Neuronal stem cell (in vitro differentiated cells): ENCODE data around the gene PPIH.
"Not testable (repeated sequence)": the region's sequence is repeated elsewhere in the genome, so short reads cannot be mapped to it uniquely, and the experiment has no call there.

Source experiments
- DNase-seq: peaks from one replicate; pipeline ENCODE4 v3.0.0-alpha.2; 2013; ENCODE audit warnings: low spot score
- H2AFZ ChIP-seq: one replicate; pipeline ENCODE4 v1.6.1; 2013; ENCODE audit warnings: mild to moderate bottlenecking, low read length, inconsistent platforms
- H2AK5ac ChIP-seq: 2 replicates; pipeline ENCODE4 v1.6.1; 2013; ENCODE audit warnings: low read depth, mild to moderate bottlenecking, inconsistent platforms, low read length, moderate library complexity, mixed read lengths
- H2BK120ac ChIP-seq: 2 replicates; pipeline ENCODE4 v1.6.1; 2013; ENCODE audit warnings: low read depth, mild to moderate bottlenecking, inconsistent platforms, low read length, moderate library complexity, mixed read lengths
- H2BK12ac ChIP-seq: one replicate; pipeline ENCODE4 v1.6.1; 2013; ENCODE audit warnings: low read length, inconsistent platforms
- H2BK15ac ChIP-seq: 2 replicates; pipeline ENCODE4 v1.6.1; 2013; ENCODE audit warnings: mild to moderate bottlenecking, low read length, inconsistent platforms, mixed read lengths
- H2BK5ac ChIP-seq: one replicate; pipeline ENCODE4 v1.6.1; 2013; ENCODE audit warnings: inconsistent platforms, mild to moderate bottlenecking, low read length, moderate library complexity
- H3K14ac ChIP-seq: one replicate; pipeline ENCODE4 v1.6.1; 2013; ENCODE audit warnings: low read length, inconsistent platforms
- H3K18ac ChIP-seq: 2 replicates; pipeline ENCODE4 v1.6.1; 2013; ENCODE audit warnings: low read length, inconsistent platforms
- H3K23ac ChIP-seq: 2 replicates; pipeline ENCODE4 v1.6.1; 2013; ENCODE audit warnings: low read depth, mild to moderate bottlenecking, mixed read lengths, low read length, inconsistent platforms; ENCODE audit not compliant: poor library complexity
- H3K27ac ChIP-seq: replicated peaks from 3 replicates; pipeline ENCODE4 v1.5.1; 2013; ENCODE audit warnings: low read length, inconsistent platforms
- H3K27me3 ChIP-seq, 3 experiments: 2 replicates each; pipeline ENCODE4 v1.6.1; 2013; ENCODE audit warnings: low read length in 3 of 3, mild to moderate bottlenecking in 2 of 3, inconsistent platforms in 1 of 3, low read depth in 1 of 3, mixed read lengths in 1 of 3, moderate library complexity in 1 of 3; ENCODE audit not compliant: control insufficient read depth in 3 of 3, insufficient read depth in 3 of 3
- H3K36me3 ChIP-seq, 2 donors: replicated peaks in 1 of 2; 2 replicates each; pipeline ENCODE4 v1.6.1; 2013; ENCODE audit warnings: low read length in 2 of 2; ENCODE audit not compliant: control insufficient read depth in 2 of 2, insufficient read depth in 2 of 2
- H3K4ac ChIP-seq: 2 replicates; pipeline ENCODE4 v1.6.1; 2013; ENCODE audit warnings: inconsistent platforms, mild to moderate bottlenecking, low read length, moderate library complexity
- H3K4me1 ChIP-seq, 2 donors: 1 replicate in 1 of 2; 2 replicates in 1 of 2; pipeline ENCODE4 v1.6.1; 2013; ENCODE audit warnings: low read length in 2 of 2, low read depth in 1 of 2; ENCODE audit not compliant: control insufficient read depth in 2 of 2, insufficient read depth in 1 of 2
- H3K4me2 ChIP-seq: one replicate; pipeline ENCODE4 v1.6.1; 2013; ENCODE audit warnings: mild to moderate bottlenecking, low read length, inconsistent platforms; ENCODE audit not compliant: insufficient read depth, poor library complexity, severe bottlenecking
- H3K4me3 ChIP-seq, 2 donors: 2 replicates each; pipeline ENCODE4 v1.5.1; 2013; ENCODE audit warnings: low read length in 2 of 2, mild to moderate bottlenecking in 2 of 2, inconsistent platforms in 1 of 2, moderate library complexity in 1 of 2
- H3K79me1 ChIP-seq: one replicate; pipeline ENCODE4 v1.6.1; 2013; ENCODE audit warnings: low read depth, mild to moderate bottlenecking, inconsistent platforms, low read length, moderate library complexity
- H3K9ac ChIP-seq: one replicate; pipeline ENCODE4 v1.6.1; 2013; ENCODE audit warnings: mild to moderate bottlenecking, low read depth, low read length, inconsistent platforms; ENCODE audit not compliant: poor library complexity
- H3K9me3 ChIP-seq, 2 donors: replicated peaks in 1 of 2; 2 replicates each; pipeline versions ENCODE3 to v1.6.1; 2013; ENCODE audit warnings: low read length in 2 of 2, mild to moderate bottlenecking in 2 of 2, inconsistent platforms in 1 of 2, low read depth in 1 of 2, mixed read lengths in 1 of 2, moderate library complexity in 1 of 2; ENCODE audit not compliant: control insufficient read depth in 2 of 2, insufficient read depth in 1 of 2
- H4K8ac ChIP-seq: one replicate; pipeline ENCODE4 v1.6.1; 2013; ENCODE audit warnings: low read depth, mild to moderate bottlenecking, inconsistent platforms, low read length, moderate library complexity
- H4K91ac ChIP-seq: one replicate; pipeline ENCODE4 v1.6.1; 2013; ENCODE audit warnings: low read length, low read depth, mild to moderate bottlenecking, inconsistent platforms; ENCODE audit not compliant: poor library complexity
- WGBS, 2 donors: extraction: QIAGEN DNeasy Blood & Tissue Kit; methylation state at CpG; one replicate each; pipeline ENCODE4 v1.1.7; 2013; ENCODE audit warnings: missing lambda C conversion rate in 2 of 2, mixed read lengths in 1 of 2; ENCODE audit not compliant: insufficient read length in 2 of 2, insufficient replicate concordance in 1 of 2; ENCODE audit errors: extremely low coverage in 2 of 2; 5-methylcytosine and 5-hydroxymethylcytosine counted together

PPIH gene

DNA sequence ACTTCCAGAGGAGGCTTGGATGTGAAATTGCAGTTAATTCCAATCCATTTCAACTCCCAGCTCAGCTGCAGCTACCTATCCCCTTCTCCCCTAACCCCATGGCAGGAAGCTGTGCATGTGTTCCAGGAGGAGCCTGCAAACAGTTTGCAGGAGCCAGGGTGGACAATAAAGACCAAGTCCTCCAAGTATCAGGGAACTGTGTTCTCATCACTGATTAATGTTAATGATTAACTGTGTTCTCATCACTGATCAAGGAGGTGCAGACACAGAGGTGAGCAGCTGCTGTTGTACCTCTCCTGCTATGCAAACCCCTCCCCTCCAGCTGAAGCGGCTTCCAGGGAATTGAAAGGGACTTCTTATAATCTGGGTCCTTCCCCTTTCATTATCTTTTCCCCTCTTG, 62.6 kb downstream of the PPIH start:
- Histone ChIP-seq H3K27me3 (no peaks in the 10 kb centered on the region), H3K9me3 (peaks cover 0 to 2% of the 10 kb centered on the region in 2 donors), H2AK5ac (no peak overlapping the region), H3K14ac (no peak overlapping the region), H4K91ac (no peak overlapping the region), H3K18ac (no peak overlapping the region), H2BK15ac (no peak overlapping the region), H2AFZ (no peak overlapping the region), H3K27ac (no peak overlapping the region), H4K8ac (no peak overlapping the region), H2BK120ac (no peak overlapping the region), H2BK5ac (no peak overlapping the region), H3K9ac (no peak overlapping the region), H3K4me3 (no peak overlapping the region), H3K4me1 (no peaks in the 10 kb centered on the region), H3K4me2 (no peak overlapping the region), H3K36me3 (peaks cover 10 to 13% of the 10 kb centered on the region in 2 donors), H2BK12ac (no peak overlapping the region), H3K79me1 (no peaks in the 10 kb centered on the region), H3K4ac (no peak overlapping the region), H3K23ac (no peak overlapping the region)
- no peak for DNase-seq
- no CpG with 5 or more reads among the region's 1 CpG for WGBS, 2 donors

DNA sequence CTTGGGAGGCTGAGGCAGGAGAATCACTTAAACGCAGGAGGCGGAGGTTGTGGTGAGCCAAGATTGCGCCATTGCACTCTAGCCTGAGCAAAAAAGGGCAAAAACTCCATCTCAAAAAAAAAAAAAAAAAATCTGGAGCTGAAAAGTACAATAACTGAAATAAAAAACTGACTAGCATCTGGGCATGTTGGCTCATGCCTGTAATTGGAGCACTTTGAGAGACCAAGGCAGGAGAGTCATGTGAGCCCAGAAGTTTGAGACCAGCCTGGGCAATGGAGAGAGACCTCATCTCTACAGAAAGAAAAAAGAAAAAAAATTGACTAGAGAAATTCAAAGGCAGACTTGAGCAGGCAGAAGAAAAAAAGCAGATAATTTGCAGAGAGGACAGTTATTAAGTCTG, 63.7 kb downstream of the PPIH start:
- H4K8ac ChIP-seq, result no peak overlapping the region
- no peak overlapping the region for H4K91ac ChIP-seq
- H3K4ac ChIP-seq, result no peak overlapping the region
- no peak overlapping the region for H3K4me3 ChIP-seq
- H3K18ac ChIP-seq, result no peak overlapping the region
- H3K27ac ChIP-seq, result no peak overlapping the region
- H3K36me3 ChIP-seq, result peaks cover 6 to 9% of the 10 kb centered on the region in 2 donors
- no peak overlapping the region for H2BK12ac ChIP-seq
- H3K9me3 ChIP-seq, result peaks cover 0 to 2% of the 10 kb centered on the region in 2 donors
- H2BK5ac ChIP-seq, result no peak overlapping the region
- no peak overlapping the region for H3K14ac ChIP-seq
- no peak overlapping the region for H2BK120ac ChIP-seq
- no peak overlapping the region for H3K9ac ChIP-seq
- H3K79me1 ChIP-seq, result no peaks in the 10 kb centered on the region
- no peak overlapping the region for H3K4me2 ChIP-seq
- no peak overlapping the region for H2BK15ac ChIP-seq
- no peaks in the 10 kb centered on the region for H3K27me3 ChIP-seq
- WGBS, 2 donors, result no CpG with 5 or more reads among the region's 3 CpGs
- no peak overlapping the region for H3K23ac ChIP-seq
- no peaks in the 10 kb centered on the region for H3K4me1 ChIP-seq
- H2AFZ ChIP-seq, result no peak overlapping the region
- no peak for DNase-seq
- no peak overlapping the region for H2AK5ac ChIP-seq

DNA sequence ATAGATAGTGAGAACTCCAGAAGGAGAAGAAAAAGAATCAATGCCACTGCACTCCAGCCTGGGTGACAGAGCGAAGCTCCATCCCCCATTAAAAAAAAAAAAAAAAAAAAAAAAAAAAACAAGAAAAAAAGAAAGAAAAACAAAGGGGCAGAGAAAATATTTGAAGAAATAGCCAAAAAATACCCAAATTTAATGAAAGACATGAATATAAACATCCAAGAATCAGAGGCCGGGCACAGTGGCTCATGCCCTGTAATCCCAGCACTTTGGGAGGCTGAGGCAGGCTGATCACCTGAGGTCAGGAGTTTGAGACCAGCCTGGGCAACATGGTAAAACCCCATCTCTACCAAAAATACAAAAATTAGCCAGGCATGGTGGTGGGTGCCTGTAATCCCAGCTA, 64.2 kb downstream of the PPIH start:
- not testable (repeated sequence) for H3K18ac ChIP-seq, H2BK12ac ChIP-seq, H3K9ac ChIP-seq, H3K36me3 ChIP-seq, H3K9me3 ChIP-seq, H3K14ac ChIP-seq, H2BK15ac ChIP-seq, H3K4ac ChIP-seq, H2BK120ac ChIP-seq, H3K27ac ChIP-seq, DNase-seq, H4K8ac ChIP-seq, H3K23ac ChIP-seq, H3K79me1 ChIP-seq, H3K4me2 ChIP-seq, H4K91ac ChIP-seq, H2AK5ac ChIP-seq, H3K4me1 ChIP-seq, H2AFZ ChIP-seq, H2BK5ac ChIP-seq, H3K27me3 ChIP-seq, H3K4me3 ChIP-seq
- WGBS, 2 donors, result no CpG with 5 or more reads among the region's 2 CpGs

DNA sequence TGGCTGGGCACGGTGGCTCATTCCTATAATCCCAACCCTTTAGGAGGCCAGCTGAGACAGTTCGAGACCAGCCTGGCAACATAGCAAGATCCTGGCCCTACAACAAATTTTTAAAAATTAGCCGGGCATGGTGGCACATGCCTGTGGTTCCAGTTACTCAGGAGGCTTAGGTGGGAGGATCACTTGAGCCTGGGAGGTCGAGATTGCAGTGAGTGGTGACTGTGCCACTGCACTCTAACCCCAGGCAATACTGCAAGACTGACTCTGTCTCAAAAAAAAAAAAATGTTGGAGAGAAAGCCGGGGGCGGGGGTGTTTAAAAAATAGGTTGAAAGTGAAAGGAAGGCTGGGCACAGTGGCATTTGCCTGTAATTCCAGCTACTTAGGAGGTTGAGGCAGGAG, 65.3 kb downstream of the PPIH start:
- no peak overlapping the region for H2BK120ac ChIP-seq
- H4K8ac ChIP-seq, result no peak overlapping the region
- H3K27ac ChIP-seq, result no peak overlapping the region
- no peak overlapping the region for H3K14ac ChIP-seq
- no peak overlapping the region for H3K23ac ChIP-seq
- no peaks in the 10 kb centered on the region for H3K79me1 ChIP-seq
- no peak overlapping the region for H2BK12ac ChIP-seq
- 100% methylated on average over 2 of the region's 6 CpGs; no CpG with 5 or more reads in 1 of the 2 donors for WGBS, 2 donors
- H3K4me2 ChIP-seq, result no peak overlapping the region
- no peak overlapping the region for H2BK5ac ChIP-seq
- H3K4ac ChIP-seq, result no peak overlapping the region
- H3K36me3 ChIP-seq, result peaks cover 0 to 5% of the 10 kb centered on the region in 2 donors
- peaks cover 0 to 2% of the 10 kb centered on the region in 2 donors for H3K9me3 ChIP-seq
- H3K4me3 ChIP-seq, result no peak overlapping the region
- no peak for DNase-seq
- H3K18ac ChIP-seq, result no peak overlapping the region
- no peak overlapping the region for H4K91ac ChIP-seq
- H3K4me1 ChIP-seq, result no peaks in the 10 kb centered on the region
- H2AK5ac ChIP-seq, result no peak overlapping the region
- H3K27me3 ChIP-seq, result no peaks in the 10 kb centered on the region
- no peak overlapping the region for H2AFZ ChIP-seq
- no peak overlapping the region for H3K9ac ChIP-seq
- no peak overlapping the region for H2BK15ac ChIP-seq
